ENCODE measurements around the gene OGG1. TPM values are rescaled to one million over a fixed set of nuclear protein-coding genes. Genes with fewer than 3 reads are reported as not detected.
"Not testable (repeated sequence)": the region's sequence is repeated elsewhere in the genome, so short reads cannot be mapped to it uniquely, and the experiment has no call there.

OGG1 gene
- total RNA-seq, 6 experiments from 2014 or later: 12.3 to 27.8 (median 15.7) TPM

GRCh38 chr3:9770276-9770812 lies 20.6 kb downstream of the OGG1 start:
- WGBS (ENCODE audit: insufficient coverage, low coverage, low lambda C conversion rate, missing lambda C conversion rate): 5% methylated on average over 13 of the region's 15 CpGs
- Histone ChIP-seq H3K36me3 (peaks cover 0 to 9% (median 2%) of the 10 kb centered on the region in 4 donors), H3K4me3 (peak overlapping the region; percentile 65 to 95 (median 77)), H3K27ac (peak overlapping the region; percentile 81 to 84 (median 81)), H3K9me3 (no peaks in the 10 kb centered on the region), H3K4me1 (peaks cover 0 to 18% (median 4%) of the 10 kb centered on the region in 4 donors), H3K27me3 (no peaks in the 10 kb centered on the region)
- DNase-seq: peak; percentile 93 to 99 (median 97)
- intact Hi-C loops (cut with DNase I): no loop called here
- ATAC-seq: peak; percentile 62 to 68 (median 65)
- no peak for TF ChIP-seq POLR2A (IDR thresholded peaks at IDR 0.05)
- TF ChIP-seq CTCF (IDR thresholded peaks at IDR 0.05): no peak

GRCh38 chr3:9771007-9771406 lies 21.3 kb downstream of the OGG1 start:
- DNase-seq; H3K27me3 ChIP-seq; H3K9me3 ChIP-seq; intact Hi-C loops (cut with DNase I); ATAC-seq; H3K36me3 ChIP-seq: not testable (repeated sequence)
- Histone ChIP-seq H3K4me3 (peak overlapping the region in 2 of 3 donors; percentile 65 to 77), H3K27ac (peak overlapping the region in 2 of 3 donors; percentile 41 to 81), H3K4me1 (peaks cover 0 to 18% (median 4%) of the 10 kb centered on the region in 4 donors)
- WGBS (ENCODE audit: insufficient coverage, low coverage, low lambda C conversion rate, missing lambda C conversion rate): 50% methylated on average over 1 of the region's 2 CpGs

GRCh38 chr3:9776896-9777693 lies 27.3 kb downstream of the OGG1 start:
- Histone ChIP-seq H3K27me3 (no peaks in the 10 kb centered on the region), H3K4me1 (peaks cover 0 to 19% (median 11%) of the 10 kb centered on the region in 4 donors), H3K9me3 (no peaks in the 10 kb centered on the region), H3K36me3 (peaks cover 0 to 6% (median 0%) of the 10 kb centered on the region in 4 donors), H3K27ac (no peak overlapping the region), H3K4me3 (no peak overlapping the region)
- no peak for TF ChIP-seq POLR2A (IDR thresholded peaks at IDR 0.05)
- no peak for TF ChIP-seq CTCF (IDR thresholded peaks at IDR 0.05)
- intact Hi-C loops (cut with DNase I): no loop called here
- DNase-seq (no peak), ATAC-seq (no peak)
- 78% methylated on average over 5 of the region's 5 CpGs for WGBS (ENCODE audit: insufficient coverage, low coverage, low lambda C conversion rate, missing lambda C conversion rate)

GRCh38 chr3:9777694-9778021 lies 27.9 kb downstream of the OGG1 start:
- WGBS (ENCODE audit: insufficient coverage, low coverage, low lambda C conversion rate, missing lambda C conversion rate): 100% methylated on average over 1 of the region's 1 CpG
- Histone ChIP-seq H3K4me3 (no peak overlapping the region), H3K36me3 (peaks cover 0 to 6% (median 1%) of the 10 kb centered on the region in 4 donors), H3K9me3 (no peaks in the 10 kb centered on the region), H3K4me1 (peaks cover 0 to 24% (median 16%) of the 10 kb centered on the region in 4 donors), H3K27ac (no peak overlapping the region), H3K27me3 (no peaks in the 10 kb centered on the region)
- ATAC-seq: no peak
- no peak for DNase-seq
- TF ChIP-seq CTCF (IDR thresholded peaks at IDR 0.05): no peak
- TF ChIP-seq POLR2A (IDR thresholded peaks at IDR 0.05): no peak
- intact Hi-C loops (cut with DNase I): no loop called here

Data from right lobe of liver (tissue), 6 donors.